Renal pelvis (tissue), 4 donors: Measurements from ENCODE around the gene AKR7A2. TPM values are rescaled to one million over a fixed set of nuclear protein-coding genes. Genes with fewer than 3 reads are reported as not detected.
"Not testable (repeated sequence)": the region's sequence is repeated elsewhere in the genome, so short reads cannot be mapped to it uniquely, and the experiment has no call there.

Experiments used
- DNase-seq: peaks from one replicate; pipeline ENCODE4 v3.0.0-alpha.2; 2013
- polyA plus RNA-seq, 3 donors: library from polyadenylated mRNA; unstranded; fragments of 120-200 nt; gene quantifications; one replicate each; pipeline ENCODE4 v1.2.1, GENCODE V29; 2013; ENCODE audit not compliant: insufficient read length in 3 of 3

AKR7A2 gene
- polyA plus RNA-seq, 3 donors: 94.3 to 102 (median 100) TPM

DNA sequence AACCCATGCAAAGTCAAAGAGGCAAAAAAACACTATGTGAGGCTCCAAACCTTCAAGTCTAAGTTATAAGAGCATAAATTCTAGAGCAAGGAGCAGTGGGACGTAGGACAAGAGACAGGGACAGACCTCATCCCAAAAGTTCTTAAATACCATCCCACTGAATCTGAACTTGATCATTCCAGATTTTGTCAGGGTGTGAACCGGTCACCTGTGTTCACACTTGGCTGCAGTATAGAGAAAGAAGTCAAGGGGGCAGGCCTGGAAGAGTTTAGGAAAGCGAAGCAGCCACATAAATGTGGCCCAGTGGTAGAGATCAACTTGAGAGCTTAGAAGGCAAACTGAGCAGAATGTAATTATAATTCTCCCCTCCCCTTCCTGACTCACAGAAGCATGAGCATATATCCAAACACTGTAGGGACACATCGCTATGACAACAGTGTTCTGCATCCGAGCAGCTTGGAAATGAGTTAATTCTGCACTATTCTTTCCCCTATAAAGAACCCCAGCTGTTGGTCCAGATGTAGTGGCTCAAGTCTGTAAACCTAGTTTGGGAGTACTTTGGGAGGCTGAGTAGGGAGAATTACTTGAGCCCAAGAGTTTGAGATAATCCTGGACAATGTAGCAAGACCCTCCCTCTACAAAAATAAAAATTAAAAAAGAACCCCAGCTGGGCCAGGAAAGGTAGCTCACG lies 2.7 kb downstream of the AKR7A2 start:
- DNase-seq: no peak

DNA sequence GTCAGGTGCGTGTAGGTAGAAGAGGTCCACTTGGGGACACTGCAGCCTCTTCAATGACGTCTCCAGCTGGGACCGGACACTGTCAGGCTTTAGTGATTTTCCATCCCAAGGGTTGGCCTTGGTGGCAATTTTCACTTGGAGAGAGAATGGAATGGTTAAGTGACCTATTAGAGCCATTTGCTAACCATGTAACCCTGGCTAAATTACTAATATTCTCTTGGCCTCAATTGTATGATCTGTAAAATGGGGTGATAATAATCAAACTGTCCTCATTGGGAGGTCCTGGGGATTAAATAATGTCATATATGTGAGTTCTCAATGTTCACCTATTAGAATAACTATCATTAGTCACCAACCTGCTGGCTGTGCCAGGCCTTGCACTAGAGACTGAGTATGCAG lies 3.4 kb downstream of the AKR7A2 start:
- DNase-seq: no peak

GRCh38 chr1:19307794-19308508 lies 4.0 kb downstream of the AKR7A2 start:
- DNase-seq: no peak

- no peak for DNase-seq
These were observed 5.0 kb downstream of the AKR7A2 start for GRCh38 chr1:19306941-19307340.

- DNase-seq: no peak
These were observed 6.1 kb downstream of the AKR7A2 start for GRCh38 chr1:19305880-19306279.

- not testable (repeated sequence) for DNase-seq
These were observed 7.9 kb downstream of the AKR7A2 start for GRCh38 chr1:19304081-19304480.

- DNase-seq: no peak
These were observed 11.7 kb downstream of the AKR7A2 start for GRCh38 chr1:19300211-19300610.

DNA sequence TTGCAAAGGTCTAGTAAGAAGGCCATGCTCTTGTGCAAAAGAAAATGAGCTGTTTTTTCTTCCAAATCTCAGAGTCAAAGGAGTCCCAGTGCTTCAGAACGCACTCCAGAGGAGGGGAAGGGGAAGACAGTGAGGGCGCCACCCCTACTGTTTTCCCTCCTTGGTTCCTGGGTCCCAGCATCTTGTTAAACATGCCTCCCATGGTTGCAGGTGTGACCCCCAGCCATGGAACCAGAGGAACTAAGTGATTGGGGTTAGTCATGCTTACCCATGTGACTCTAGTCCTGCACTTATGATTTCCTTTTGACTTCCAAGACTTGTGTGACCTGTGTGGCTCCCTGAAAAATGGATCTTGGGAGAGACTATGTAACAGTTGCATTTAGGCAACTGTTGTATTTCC lies 17.3 kb downstream of the AKR7A2 start:
- no peak for DNase-seq

DNA sequence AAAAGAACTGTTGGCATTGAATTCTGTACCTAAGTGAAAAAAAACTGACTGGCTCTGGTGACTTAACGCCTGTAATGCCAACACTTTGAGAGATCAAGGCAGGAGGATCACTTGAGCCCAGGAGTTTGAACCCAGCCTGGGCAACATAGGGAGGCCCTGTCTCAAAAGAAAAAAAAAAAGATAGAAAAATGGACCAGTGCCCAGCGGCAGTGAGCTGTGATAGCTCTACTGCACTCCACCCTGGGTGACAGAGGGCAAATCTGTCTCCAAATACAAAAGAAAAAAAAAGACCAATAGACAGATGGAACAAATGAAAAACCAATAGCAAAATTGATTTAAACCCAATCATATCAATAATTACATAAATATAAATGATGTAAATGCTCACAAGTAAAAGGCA lies 22.7 kb downstream of the AKR7A2 start:
- no peak for DNase-seq

- peak; percentile 5 for DNase-seq
These were observed 23.4 kb downstream of the AKR7A2 start, which contains the start of gene AKR7A3 for GRCh38 chr1:19288324-19289241. TSS of gene AKR7A3 (minus strand) at chr1:19288770. CDS start at chr1:19288709, 61 bp downstream.

- DNase-seq: no peak
These were observed 24.3 kb downstream of the AKR7A2 start for GRCh38 chr1:19287436-19288185.

DNA sequence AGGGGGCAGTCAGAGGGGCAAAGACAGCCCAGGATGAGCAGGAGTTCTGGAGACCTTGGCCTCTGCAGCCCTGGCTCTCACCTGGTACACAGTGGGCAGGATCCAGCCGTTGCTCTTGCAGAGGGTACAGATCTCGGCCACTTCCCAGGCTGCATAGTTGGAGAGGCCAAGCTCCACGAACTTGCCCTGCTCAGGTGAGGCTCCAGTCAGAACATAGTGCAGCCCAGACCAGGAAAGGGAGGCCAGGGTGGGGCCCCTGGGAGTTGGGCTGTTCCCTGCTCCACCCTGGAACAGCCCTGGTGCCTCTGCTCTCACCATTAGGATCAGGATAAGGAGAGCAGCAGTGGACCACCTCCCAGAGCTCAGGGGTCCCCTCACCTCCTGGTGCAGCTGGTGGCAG lies 26.1 kb downstream of the AKR7A2 start:
- not testable (repeated sequence) for DNase-seq

DNA sequence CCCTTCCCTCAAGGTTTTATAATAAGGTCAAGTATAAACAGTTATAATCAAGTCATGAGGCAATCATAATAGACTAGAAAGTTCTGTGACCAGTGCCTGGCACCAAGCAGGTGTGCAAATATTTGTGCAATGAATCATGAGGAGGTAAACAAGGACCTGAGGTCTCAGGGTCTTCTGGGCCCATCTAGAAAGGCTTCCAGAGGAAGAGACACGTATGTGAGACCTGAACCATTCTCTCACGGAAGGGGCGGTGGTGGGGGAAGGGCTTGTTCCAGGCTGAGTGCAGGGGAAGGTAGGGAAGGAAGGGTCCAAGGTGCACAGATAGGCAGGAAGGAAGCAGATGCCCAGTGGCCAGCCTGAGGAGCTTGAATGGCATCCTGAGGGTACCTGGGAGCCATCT lies 26.6 kb downstream of the AKR7A2 start:
- DNase-seq: not testable (repeated sequence)

DNA sequence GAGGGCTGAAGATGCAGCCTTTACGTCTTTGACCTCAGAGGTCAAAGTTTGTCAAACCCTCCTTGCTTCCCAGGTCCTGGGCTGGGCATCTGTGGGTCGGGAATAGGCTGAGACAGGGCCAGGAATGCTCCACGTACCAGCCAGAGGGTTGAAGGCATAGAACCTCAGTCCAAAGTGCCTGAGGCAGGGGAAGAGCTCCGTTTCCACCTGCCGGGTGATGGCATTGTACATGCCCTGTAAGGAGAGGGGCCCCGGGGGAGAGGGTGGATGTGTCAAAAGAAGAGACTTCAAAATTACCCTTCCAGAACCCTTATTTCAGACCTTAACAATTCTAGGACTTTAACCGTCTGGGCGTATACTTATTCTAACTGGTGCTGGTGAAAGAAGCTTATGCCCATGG lies 27.1 kb downstream of the AKR7A2 start:
- no peak for DNase-seq

- DNase-seq: no peak
These were observed 28.1 kb downstream of the AKR7A2 start for GRCh38 chr1:19283891-19284290.

- no peak for DNase-seq
These were observed 37.3 kb downstream of the AKR7A2 start for GRCh38 chr1:19274636-19275035.

GRCh38 chr1:19273844-19274531 lies 38.0 kb downstream of the AKR7A2 start:
- not testable (repeated sequence) for DNase-seq

DNA sequence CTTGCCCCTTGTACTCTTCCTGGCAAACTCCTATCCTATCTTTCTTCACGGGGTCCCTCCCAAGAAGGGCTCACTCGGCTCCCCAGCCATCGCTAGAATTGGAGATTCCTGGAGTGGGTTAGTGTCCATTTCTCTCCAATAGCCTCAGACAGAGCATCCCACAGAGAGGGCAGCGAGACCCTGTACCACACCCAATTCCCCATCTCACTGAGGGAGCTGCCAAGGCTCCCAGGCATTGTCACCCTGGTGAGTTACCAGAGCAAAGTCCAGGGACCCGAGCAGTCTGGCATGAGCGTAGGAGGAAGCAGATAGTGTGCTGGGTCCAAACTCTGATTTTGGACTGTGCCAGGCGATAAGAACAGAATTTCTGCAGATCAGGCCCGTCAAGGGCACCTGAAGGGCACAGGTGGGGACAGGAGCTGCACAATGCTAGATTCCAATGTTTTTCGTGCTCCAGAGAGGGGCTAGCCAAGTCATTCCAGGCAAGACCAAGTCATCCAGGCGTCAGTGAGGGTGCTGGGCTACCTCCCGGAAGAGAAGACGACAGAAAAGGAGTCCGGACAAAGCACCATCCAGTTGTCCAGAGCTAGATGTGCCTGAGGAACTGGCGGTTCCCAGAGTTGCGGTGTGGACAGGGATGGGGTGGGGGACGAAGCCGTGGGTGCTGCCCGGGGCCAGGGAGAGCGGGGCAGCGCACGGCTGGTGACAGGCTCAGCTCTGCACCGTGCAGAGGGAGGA lies 38.7 kb downstream of the AKR7A2 start:
- no peak for DNase-seq

DNA sequence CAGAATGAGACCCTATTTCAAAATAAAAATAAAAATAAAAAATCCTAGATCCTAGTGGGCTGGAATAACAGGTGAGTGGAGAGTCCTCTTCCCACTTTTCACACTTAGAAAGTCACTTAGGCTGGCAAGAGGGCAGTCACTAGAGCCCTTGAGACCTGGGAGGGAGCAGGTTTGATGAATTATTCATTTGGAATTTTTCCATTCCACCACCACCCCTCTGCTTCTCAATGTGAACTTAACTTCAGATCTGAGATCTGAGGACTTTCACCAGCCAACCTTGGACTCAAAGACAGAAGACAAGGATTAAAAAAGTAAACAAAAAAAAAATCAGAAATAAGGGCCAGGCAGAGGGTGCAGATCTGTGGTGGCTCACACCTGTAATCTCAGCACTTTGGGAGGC lies 39.9 kb downstream of the AKR7A2 start:
- no peak for DNase-seq

DNA sequence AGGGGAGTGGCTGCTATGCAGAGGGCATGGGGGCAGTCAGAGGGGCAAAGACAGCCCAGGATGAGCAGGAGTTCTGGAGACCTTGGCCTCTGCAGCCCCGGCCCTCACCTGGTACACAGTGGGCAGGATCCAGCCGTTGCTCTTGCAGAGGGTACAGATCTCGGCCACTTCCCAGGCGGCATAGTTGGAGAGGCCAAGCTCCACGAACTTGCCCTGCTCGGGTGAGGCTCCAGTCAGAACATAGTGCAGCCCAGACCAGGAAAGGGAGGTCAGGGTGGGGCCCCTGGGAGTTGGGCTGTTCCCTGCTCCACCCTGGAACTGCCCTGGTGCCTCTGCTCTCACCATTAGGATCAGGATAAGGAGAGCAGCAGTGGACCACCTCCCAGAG lies 41.6 kb downstream of the AKR7A2 start:
- not testable (repeated sequence) for DNase-seq
